Lower leg skin (tissue), 4 donors: ENCODE measurements around the gene DENND6B. TPM values are rescaled to one million over a fixed set of nuclear protein-coding genes. Genes with fewer than 3 reads are reported as not detected.
"Not testable (repeated sequence)": the region's sequence is repeated elsewhere in the genome, so short reads cannot be mapped to it uniquely, and the experiment has no call there.

Experiments
- DNase-seq, 2 donors: peaks; one replicate each; pipeline ENCODE4 v3.0.0-alpha.2; 2019; ENCODE audit warnings: low spot score in 2 of 2
- H3K4me3 ChIP-seq: fragments of 200-600 bp; sonication (generic); 2 replicates; pipeline ENCODE4 v1.5.1; 2017; ENCODE audit warnings: mild to moderate bottlenecking, low read depth; ENCODE audit not compliant: poor library complexity, severe bottlenecking
- CTCF ChIP-seq, 3 donors: fragments of 450-650 bp; IDR thresholded peaks; one replicate each; pipeline ENCODE4 v1.5.1; 2016; ENCODE audit warnings: antibody characterized with exemption in 3 of 3, mild to moderate bottlenecking in 3 of 3, moderate library complexity in 2 of 3
- POLR2A ChIP-seq, 2 donors: fragments of 450-650 bp; IDR thresholded peaks; one replicate each; pipeline ENCODE4 v1.6.1; 2016 to 2017; ENCODE audit warnings: antibody characterized with exemption in 2 of 2, mild to moderate bottlenecking in 1 of 2, moderate library complexity in 1 of 2
- WGBS, 2 donors: methylation state at CpG; one replicate each; pipeline ENCODE4 v1.1.5; 2018; 5-methylcytosine and 5-hydroxymethylcytosine counted together
- intact Hi-C: fragments of 100-400 bp; cut with DNase I; formaldehyde crosslinking; loops from one replicate; pipeline ENCODE4 v1.15.0; 2023; ENCODE audit warnings: low total_unique reads
- total RNA-seq, 4 donors: library from RNA; depleted of rRNA; stranded (reverse); fragments of >200 nt; gene quantifications; one replicate each; pipeline ENCODE4 v1.1.0, GENCODE V29; 2016

Gene DENND6B
- total RNA-seq, 4 donors from 2014 or later = 0.97 to 8.8 (median 6.5) TPM

DNA sequence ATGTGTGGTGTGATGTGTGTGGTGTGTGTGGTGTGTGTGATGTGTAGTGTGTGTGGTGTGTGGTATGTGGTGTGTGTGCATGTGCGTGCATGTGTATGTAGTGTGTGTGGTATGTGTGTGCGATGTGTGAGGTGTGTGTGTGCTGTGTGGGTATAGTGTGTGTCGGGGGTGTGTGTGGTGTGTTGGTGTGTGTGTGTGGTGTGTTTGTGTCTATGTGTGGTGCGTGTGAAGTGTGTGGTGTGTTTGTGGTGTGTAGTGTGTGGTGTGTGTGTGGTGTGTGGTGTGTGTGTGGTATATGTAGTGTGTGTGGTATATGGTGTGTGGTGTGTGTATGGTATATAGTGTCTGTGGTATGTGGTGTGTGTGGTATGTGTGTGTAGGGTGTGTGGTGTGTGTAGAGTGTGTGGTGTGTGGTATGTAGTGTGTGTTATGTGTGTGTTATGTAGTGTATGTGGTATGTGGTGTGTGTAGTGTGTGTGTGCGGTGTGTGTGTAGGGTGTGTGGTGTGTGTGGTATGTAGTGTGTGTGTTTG lies 11.3 kb upstream of the DENND6B start:
- intact Hi-C loops = no loop called here
- DNase-seq = no peak
- no peak overlapping the region for H3K4me3 ChIP-seq
- 95% methylated on average over 5 of the region's 5 CpGs for WGBS, 2 donors
- no peak for TF ChIP-seq CTCF (IDR thresholded peaks at IDR 0.05)
- TF ChIP-seq POLR2A (IDR thresholded peaks at IDR 0.05) = no peak

GRCh38 chr22:50337262-50338041 lies 10.6 kb upstream of the DENND6B start:
- TF ChIP-seq POLR2A (IDR thresholded peaks at IDR 0.05) (no peak), CTCF (IDR thresholded peaks at IDR 0.05) (peak in 1 of 3 donors; percentile 8)
- 93 to 95% methylated on average over 13 of the region's 13 CpGs for WGBS, 2 donors
- H3K4me3 ChIP-seq = no peak overlapping the region
- DNase-seq = no peak
- intact Hi-C loops = no loop called here

DNA sequence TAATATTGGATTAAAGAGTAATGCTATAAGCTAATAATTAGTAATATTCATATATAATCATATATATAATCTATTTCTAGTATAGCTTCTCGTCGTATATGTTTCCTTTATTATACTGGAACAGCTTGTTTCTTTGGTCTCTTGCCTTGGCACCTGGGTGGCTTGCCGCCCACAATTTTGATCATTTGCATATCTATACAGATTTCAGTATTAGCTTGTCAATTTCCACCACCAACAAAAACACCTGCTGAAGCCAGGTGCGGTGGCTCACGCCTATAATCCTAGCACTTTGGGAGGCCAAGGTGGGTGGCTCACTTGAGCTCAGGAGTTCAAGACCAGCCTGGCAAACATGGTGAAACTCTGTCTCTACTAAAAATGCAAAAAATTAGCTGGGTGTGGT lies 7.6 kb upstream of the DENND6B start:
- DNase-seq, H3K4me3 ChIP-seq, intact Hi-C loops: not testable (repeated sequence)
- WGBS, 2 donors = 58 to 61% methylated on average over 5 of the region's 5 CpGs

DNA sequence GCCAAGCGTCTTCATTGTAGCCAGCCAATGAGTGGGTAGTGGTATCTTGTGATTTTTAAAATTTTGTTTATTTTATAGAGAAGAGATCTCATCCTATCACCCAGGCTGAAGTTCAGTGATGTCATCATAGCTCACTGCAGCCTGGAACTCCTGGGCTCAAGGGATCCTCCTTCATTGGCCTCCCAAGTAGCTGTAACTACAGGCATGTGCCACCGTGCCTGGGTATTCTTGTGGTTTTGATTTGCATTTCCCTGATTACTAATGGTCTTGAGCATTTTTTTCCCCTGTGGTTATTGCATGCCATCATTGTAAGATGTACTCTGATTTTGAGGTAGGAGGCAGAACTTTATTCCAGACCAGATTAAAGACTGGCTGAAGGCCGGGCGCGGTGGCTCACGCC lies 2.4 kb upstream of the DENND6B start:
- intact Hi-C loops = loop anchor here (10.0 kb wide), 1 partner anchor 54 kb away; the partner anchor contains the start of gene MAPK11
- no peak for TF ChIP-seq POLR2A (IDR thresholded peaks at IDR 0.05)
- TF ChIP-seq CTCF (IDR thresholded peaks at IDR 0.05) = no peak

DNA sequence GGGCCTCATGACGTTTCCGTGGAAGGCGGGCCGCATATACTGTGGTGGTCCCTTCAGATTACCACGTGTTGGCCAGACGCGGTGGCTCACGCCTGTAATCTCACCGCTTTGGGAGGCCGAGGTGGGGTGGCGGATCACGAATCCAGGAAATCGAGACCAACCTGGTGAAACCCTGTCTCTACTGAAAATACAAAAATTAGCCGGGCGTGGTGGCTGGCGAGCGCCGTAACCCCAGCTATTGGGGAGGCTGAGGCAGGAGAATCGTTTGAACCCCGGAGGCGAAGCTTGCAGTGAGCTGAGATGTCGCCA lies 853 bp upstream of the DENND6B start:
- TF ChIP-seq CTCF (IDR thresholded peaks at IDR 0.05) = no peak
- no peak for TF ChIP-seq POLR2A (IDR thresholded peaks at IDR 0.05)
- intact Hi-C loops = loop anchor here (10.0 kb wide), 1 partner anchor 53 kb away; the partner anchor contains the start of gene MAPK11
- H3K4me3 ChIP-seq = peak overlapping the region; percentile 56
- no peak for DNase-seq
- WGBS, 2 donors = 56 to 61% methylated on average over 22 of the region's 22 CpGs

More for the DNA sequence above, 2.4 kb upstream of the DENND6B start:
- 92 to 93% methylated on average over 6 of the region's 6 CpGs for WGBS, 2 donors
- H3K4me3 ChIP-seq = no peak overlapping the region
- no peak for DNase-seq

DNA sequence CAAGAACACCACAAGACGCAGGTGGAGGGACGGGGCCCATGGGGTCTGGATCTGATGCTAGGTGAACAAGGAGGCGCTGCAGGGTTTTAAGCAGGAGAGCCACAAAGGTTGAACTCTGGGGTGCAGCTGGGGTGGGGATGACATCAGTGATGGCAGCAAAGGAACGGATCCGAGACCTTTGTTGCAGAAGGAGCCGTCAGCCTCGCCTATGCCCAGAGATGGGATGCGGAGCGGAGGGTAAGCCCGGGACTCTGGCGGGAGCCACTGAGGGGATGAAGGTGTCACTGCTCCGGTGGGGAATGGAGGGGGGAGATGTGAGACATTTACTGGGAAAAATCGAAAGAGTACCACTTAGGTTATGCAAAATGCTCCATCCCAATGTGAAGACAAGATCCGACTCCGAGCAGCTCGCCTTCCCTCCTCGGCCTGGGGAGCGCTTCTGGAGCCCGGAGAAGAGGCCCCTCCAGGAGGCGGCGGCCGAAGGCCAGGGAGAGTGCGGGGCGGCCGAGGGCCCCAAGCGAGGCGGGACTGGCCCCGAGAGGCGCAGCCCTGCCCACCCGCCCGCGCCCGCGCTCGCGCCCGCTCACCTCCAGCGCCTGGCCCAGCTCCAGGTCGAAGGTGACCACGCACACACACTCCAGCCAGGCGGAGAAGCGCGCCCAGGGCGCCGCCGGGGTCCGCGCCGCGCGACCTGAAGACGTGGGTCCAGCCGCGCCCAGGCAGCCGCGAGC lies 422 bp downstream of the DENND6B start:
- peak overlapping the region; percentile 53 for H3K4me3 ChIP-seq
- intact Hi-C loops = loop anchor here (10.0 kb wide), 1 partner anchor 52 kb away; the partner anchor contains the start of gene MAPK11
- 22 to 28% methylated on average over 25 to 34 of the region's 56 CpGs for WGBS, 2 donors
- no peak for DNase-seq
- no peak for TF ChIP-seq CTCF (IDR thresholded peaks at IDR 0.05)
- no peak for TF ChIP-seq POLR2A (IDR thresholded peaks at IDR 0.05)
